Measurements from ENCODE around the gene MVP.
"Not testable (repeated sequence)": the region's sequence is repeated elsewhere in the genome, so short reads cannot be mapped to it uniquely, and the experiment has no call there.

The MVP gene

GRCh38 chr16:29875206-29875605, 54.9 kb downstream of the MVP start:
- no peak for DNase-seq (ENCODE audit: low read depth)

- DNase-seq (ENCODE audit: low read depth): no peak
Observed at GRCh38 chr16:29876217-29876593, 55.9 kb downstream of the MVP start.

- DNase-seq (ENCODE audit: low read depth): peak; percentile 22
Observed at GRCh38 chr16:29876594-29877249, 56.5 kb downstream of the MVP start.

GRCh38 chr16:29877266-29877961, 57.2 kb downstream of the MVP start:
- DNase-seq (ENCODE audit: low read depth): no peak

- no peak for DNase-seq (ENCODE audit: low read depth)
Observed at GRCh38 chr16:29878172-29878571, 57.9 kb downstream of the MVP start.

- no peak for DNase-seq (ENCODE audit: low read depth)
Observed at GRCh38 chr16:29881050-29881449, 60.8 kb downstream of the MVP start.

GRCh38 chr16:29883987-29884386, 63.7 kb downstream of the MVP start:
- DNase-seq (ENCODE audit: low read depth): no peak

GRCh38 chr16:29889372-29889771, 69.1 kb downstream of the MVP start:
- not testable (repeated sequence) for DNase-seq (ENCODE audit: low read depth)

- DNase-seq (ENCODE audit: low read depth): no peak
Observed at GRCh38 chr16:29891525-29892457, 71.5 kb downstream of the MVP start.

- no peak for DNase-seq (ENCODE audit: low read depth)
Observed at GRCh38 chr16:29892458-29892813, 72.2 kb downstream of the MVP start.

- DNase-seq (ENCODE audit: low read depth): no peak
Observed at GRCh38 chr16:29893553-29893952, 73.3 kb downstream of the MVP start.

- DNase-seq (ENCODE audit: low read depth): no peak
Observed at GRCh38 chr16:29894352-29894751, 74.1 kb downstream of the MVP start.

- no peak for DNase-seq (ENCODE audit: low read depth)
Observed at GRCh38 chr16:29896841-29897240, 76.6 kb downstream of the MVP start.

- DNase-seq (ENCODE audit: low read depth): no peak
Observed at GRCh38 chr16:29897333-29897732, 77.1 kb downstream of the MVP start.

Measured in activated T-cell treated with anti-CD3 and anti-CD28 coated beads for 1 hour (primary cell).